HG03378 (cell line): ENCODE data around the gene SP100.
A peak's percentile ranks its signal among the peaks of the same experiment; 100 is the strongest.
"Not testable (repeated sequence)": the region's sequence is repeated elsewhere in the genome, so short reads cannot be mapped to it uniquely, and the experiment has no call there.

Source experiments
- ATAC-seq: cut with Tn5 transposase; IDR thresholded peaks from one replicate; pipeline ENCODE4 v1.9.1; 2021; ENCODE audit warnings: mild to moderate bottlenecking, moderate library complexity; ENCODE audit not compliant: unreplicated experiment

SP100 gene

DNA sequence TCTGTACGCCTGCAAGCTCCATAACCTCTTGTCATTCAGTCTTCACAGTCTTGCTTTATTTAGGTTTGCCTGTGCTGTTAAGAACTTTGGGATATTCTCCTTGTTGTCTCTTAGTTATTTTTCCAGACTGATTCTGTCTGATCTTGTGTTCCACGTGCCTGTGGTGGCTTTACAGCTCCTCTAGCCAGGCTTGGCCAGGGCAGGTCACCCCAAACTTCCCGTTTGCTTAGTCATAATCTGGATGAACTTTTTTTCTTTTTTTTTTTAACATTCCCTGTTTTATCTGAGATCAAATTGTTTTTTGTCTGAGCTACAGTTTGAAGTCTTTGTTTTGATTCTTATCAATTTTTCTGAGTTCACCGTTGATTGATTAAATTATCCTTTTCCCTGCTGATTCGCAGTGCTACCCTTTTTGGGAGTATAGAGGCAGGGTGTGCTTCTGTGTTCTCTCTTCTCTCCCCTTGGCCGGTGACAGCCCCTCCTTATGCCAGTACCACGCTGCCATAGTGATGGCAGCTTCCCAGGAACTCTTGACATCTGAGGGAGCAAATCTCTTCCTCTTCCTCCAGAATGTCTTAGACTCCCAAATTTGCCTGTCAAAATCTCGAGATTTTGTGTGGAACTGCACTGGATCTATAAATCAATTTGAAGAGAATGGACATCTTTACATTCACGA, 2.5 kb downstream of the SP100 start:
- no peak for ATAC-seq

DNA sequence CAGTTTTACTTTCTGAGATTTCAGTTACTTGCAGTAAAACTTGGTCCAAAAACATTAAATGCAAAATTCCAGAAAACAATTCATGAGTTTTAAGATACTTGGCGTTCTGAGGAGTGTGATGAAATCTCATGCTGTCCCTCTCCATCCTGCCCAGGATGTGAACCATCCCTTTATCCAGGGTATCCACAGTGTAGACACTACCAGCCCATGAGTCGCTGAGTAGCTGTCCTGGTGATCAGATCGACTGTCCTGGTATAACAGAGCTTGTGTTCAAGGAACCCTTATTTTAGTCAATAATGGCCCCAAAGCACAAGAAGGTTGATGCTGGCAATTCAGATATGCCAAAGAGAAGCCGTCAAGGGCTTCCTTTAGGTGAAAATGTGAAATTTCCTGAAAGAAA, 3.2 kb downstream of the SP100 start:
- no peak for ATAC-seq

DNA sequence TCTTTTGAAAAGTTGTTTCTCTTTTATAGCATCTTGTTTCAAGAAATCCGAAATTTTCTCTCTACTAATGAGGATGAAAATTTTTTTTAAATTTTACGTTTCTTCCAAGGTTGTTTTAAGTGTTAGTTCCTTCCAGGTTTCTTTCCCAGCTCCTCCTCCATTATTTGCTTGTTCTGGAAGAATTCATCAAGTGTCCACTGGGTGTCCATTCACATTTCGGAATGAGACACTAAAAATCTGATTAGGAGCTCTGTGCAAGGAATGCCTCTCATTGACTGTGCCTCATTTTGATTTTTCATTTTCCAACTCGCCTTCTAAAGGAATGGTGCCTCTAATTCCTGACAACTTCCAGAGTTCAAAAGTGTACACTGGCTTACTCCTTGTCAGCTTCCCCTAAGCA, 6.1 kb downstream of the SP100 start:
- no peak for ATAC-seq

DNA sequence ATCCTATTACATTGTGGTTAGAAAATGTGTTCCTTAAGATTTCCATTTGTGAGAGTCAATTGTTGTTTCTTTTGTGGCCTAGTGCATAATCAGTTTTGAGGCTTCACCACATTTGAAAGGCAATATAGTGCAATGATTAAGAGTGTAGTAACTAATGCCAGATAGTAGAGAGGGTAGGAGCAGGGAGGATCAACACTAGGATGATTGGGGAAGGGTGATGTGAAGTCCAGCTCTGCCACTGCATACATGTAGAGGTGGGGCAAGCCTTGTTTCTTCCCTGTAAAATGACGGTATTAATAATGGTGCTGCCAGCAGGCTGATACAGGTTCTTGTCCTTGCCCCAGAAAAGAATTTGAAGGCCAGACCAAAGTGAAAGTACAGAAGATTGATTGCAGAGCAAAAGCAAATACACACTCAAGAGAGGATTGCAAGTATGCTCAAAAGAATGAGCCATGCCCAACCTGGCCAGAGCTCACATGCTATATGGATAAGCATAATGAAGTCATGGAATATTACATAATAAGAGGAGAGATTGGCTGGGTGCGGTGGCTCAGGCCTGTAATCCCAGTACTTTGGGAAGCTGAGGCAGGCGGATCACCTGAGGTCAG, 8.0 kb downstream of the SP100 start:
- no peak for ATAC-seq

DNA sequence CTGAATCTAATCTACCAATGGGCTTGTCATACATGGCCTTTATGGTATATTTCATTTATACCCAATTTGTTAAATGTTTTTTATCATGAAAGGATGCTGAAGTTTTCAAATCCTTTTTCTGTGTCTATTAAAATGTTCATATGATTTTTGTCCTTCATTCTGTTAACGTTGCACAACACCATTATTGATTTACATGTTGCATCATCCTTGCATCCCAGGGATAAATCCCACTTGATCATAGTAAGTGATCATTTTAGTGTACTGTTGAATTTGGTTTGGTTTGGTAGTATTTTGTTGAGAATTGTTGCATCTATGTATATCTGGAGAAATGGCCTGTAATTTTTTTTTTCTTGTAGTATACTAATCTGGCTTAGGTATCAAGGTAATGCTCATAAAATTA, 9.4 kb downstream of the SP100 start:
- ATAC-seq = no peak

DNA sequence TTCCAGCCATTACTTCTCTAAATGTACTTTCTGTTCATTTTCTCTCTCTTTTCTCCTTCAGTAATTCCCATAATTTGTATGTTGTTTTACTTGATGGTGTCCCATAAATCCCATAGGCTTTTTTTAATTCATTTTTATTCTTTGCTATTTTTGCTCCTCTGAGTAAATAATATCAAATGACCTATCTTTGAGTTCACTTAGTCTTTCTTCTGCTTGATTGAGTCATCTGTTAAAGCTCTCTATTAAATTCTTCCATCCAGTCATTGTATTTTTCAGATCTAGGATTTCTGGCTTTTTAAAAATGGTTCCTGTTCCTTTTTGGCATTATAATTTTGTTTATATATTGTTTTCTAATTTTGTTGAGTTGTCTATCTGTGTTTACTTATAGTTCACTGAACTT, 13.5 kb downstream of the SP100 start:
- no peak for ATAC-seq

DNA sequence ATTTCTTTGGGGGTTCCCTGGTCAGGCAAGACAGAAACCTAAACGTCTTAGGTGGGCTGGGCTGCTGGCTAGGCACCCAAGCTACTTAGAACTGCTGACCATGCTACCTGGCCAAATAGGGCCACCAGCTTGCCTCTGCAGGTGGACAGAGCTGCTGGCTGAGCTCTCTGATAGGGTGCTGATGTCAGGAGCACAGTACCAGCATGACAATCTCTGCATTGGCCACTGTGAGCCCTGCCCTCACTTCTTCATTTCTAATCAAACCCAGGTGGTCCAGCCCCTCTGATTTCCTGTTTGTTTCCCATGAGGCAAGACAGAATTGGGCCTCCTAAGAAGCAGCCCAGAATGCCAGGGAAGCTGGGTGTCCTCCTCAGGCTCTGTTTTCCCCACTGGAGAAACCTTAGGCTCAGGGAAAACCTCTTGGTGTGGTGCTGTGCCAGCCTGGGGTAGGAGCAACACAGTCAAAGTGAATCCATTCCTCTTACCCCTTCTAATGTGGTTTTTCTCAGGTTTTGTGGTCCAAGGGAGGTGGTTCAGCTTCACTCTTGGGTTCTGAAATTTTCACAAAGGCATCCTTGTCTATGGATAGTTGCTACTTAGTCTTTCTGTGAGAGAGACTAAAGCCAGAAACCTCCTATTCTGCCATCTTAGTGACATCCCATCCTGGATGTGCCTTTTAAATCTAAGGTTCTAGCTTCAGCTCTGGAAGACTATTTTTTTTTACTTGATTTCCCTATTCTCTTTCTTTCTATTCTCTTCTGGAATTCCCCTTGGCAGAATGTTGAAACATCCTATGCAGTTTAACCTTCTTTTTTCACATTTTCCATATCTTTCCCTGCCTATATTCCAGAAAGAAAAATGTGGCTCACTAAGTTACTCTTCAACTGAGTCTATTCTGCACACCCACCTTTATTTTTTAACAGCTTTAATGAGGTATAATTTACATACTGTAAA, 15.2 kb downstream of the SP100 start:
- no peak for ATAC-seq

DNA sequence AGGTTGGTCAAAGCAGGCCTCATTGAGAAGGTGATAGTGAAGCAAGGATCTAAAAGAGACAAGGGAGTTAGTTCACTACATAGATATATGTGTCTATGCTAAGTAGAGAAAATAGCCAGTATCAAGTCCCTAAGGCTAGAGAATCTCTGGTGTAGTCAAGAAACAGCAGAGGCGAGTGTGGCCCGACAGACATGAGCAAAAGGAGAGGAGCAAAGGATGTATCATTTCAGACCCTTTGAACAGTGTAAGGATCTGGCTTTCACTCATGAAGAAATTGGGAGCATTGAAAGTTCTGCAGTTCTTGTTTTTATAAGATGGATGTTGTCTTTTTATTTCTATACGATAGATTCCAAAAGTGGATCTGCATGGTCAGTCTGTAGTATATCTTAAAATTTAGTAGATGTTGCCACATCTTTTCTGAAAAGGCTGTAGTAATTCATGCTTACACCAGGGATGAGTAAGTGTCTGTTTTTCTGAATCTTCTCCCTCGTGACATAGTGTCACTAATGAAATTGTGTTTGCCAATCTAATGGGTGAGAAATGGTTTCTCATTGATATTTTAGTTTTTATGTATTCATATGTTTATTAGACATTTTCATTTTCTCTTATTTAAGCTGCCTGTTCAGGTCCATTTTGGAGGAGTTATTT, 18.8 kb downstream of the SP100 start:
- ATAC-seq = no peak

DNA sequence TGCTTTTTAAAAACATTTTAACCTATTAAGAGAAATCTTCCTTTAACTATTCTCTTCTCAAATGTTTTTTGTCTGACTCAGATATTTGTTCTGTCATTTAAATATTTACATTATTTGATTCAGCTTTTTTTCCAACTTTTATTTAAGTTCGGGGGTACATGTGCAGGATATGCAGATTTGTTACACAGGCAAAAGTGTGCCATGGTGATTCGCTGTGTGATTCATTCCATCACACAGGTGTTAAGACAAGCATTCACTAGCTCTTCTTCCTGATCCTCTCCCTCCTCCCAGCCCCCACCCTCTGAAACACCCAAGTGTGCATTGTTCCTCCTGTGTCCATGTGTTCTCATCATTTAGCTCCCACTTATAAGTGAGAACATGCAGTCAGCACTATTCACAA, 19.4 kb downstream of the SP100 start:
- ATAC-seq = no peak

DNA sequence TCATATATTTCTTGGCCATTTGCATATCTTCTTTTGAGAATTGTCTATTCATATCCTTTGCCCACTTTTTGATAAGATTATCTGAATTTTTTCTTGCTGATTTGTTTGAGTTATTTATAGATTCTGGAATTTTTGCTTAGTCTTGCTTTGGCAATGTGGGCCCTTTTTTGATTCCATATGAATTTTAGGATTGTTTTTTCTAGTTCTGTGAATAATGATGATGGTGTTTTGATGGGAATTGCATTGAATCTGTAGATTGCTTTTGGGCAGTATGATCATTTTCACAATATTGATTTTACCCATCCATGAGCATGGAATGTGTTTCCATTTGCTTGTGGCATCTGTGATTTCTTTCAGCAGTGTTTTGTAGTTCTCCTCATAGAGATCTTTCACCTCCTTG, 23.1 kb downstream of the SP100 start:
- ATAC-seq = not testable (repeated sequence)

DNA sequence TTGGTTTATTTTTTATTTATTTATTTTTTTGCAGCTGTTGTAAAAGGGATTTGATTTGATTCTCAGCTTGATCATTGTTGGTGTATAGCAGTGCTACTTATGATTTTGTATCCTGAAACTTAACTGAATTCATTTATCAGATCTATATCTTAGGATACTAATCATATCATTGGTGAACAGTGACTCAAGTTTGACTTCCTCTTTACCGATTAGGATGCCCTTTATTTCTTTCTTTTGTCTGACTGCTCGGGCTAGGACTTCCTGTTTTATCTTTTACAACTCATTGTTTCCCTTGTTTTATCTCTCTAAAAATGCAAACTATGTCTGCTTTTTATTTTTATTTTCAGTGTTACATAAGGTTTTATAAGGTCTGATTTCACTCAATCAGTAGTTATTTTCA, 23.6 kb downstream of the SP100 start:
- peak; percentile 51 for ATAC-seq

DNA sequence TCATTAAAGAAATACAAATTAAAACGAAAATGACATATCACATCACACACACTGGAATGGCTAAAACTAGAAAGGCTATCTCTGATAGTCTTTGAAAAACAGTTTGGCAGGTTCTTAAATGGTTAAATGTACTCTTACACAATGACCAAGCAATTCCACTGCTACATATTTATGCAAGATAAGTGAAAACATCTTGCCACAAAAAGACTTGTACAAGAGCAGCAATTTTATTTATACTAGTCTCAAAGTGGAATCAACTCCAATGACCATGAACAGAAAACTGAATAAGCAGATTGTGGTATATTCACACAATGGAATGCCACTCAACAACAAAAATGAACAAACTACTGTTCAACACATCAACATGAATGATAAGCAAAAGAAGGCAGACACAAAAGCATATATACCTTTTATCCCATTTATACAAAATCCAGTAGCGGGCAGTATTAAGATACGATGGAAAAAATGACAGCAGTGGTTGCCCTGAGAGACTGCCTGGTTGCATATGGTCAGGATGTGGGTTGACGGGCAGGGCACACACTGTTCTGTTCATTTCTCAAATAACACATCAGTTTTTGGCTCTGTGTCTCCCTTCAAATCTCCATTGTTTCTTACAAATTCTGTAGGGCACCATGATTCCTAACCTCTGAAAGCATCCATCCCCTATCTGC, 25.4 kb downstream of the SP100 start:
- ATAC-seq = peak; percentile 58

DNA sequence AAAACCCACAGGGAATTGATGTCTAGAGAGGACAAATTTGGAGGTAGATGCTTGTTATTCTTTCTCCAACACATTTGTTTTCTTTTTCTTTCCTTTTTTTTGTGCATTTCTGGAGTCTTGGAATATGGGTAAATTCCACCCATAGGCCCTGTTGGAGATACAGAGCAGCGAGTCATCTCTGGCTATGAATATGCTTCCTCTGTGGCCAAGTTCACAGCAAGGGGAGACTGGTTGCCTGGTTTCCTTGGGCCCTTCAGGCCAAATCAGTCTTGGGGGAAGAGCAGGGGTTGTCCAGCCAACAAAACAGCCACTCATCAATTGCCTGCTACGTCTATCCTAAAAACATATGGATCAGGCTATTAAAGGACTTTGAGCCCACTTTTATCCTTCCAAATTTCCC, 27.5 kb downstream of the SP100 start:
- ATAC-seq = no peak

DNA sequence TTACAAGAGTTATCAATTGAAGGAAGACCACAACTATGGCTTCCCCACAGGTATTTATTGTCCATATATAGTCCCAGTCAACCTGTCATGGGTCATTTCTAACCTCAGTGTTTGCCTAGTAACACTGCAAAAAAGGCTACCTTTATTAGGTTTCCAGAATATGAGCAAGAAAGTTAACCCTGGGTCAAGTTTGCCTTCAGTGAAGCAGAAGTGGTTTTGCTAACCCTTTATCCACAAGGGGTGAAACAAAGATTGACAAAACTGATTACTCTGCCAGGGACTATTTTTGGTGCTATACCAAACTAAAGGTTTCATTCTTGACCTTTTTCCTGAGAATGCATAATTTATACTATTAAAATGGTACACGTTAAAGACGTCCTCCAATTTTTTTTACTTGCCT, 28.8 kb downstream of the SP100 start:
- peak; percentile 35 for ATAC-seq

DNA sequence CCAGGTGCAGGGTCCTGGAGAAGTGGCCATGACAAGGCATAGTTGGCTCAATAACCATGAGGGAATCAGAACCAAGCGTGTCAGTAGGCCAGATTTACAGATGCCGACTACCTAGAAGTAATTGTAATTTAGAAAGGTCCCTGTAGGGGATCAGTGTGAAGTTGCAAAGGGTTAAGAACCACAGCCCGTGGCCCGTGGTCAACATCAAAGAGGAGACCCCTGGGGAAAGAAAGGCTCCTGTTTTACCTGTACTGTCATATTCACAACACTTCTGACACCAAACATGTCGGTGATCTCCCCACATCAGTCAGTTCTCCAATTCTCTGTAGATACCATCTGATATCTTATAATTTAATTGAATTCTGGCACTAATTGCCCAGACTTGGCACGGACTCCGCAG, 31.0 kb downstream of the SP100 start:
- ATAC-seq = no peak

DNA sequence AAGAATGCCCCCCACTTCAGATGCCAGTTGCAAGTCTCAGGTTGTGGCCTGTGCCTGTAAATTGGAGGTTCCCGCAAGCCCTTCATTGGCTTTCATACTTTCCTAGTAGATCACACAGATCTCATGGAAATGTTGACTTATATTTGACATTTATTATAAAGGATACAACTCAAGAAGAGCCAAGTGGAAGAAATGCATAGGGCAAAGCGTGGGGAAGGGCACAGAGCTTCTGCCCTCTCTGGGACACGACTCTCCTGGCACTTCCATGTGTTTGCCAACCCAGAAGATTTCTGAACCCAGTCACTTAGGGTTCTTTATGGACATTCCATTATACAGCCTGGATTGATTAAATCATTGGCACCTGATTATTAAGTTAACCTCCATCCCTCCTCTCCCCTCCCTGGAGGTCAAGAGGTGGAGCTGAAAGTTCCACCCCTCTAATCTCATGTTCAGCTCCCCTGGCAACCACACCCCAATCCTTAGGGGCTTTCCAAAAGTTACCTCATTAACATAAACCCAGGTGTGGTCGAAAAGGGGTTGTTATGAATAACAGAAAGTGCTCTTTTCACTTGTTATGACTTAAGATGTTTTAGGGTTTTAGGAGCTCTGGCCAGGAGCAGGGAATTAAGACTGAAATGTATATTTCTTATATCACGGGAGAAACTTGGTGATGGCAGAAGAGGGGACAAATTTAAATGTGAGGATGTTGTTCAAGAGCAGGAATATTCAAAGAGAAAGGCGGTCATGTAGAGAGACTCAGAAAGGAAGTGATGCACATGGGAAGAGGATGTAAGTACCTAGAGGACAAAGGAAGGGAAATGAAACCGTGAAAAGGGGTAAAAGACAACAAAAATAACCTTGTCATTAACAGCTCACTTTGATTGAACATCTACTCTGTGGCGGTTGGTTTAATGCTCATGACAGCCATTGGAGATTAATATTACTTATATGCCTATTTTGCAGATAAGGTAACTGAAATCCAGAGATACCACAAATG, 31.8 kb downstream of the SP100 start:
- peak; percentile 75 for ATAC-seq

DNA sequence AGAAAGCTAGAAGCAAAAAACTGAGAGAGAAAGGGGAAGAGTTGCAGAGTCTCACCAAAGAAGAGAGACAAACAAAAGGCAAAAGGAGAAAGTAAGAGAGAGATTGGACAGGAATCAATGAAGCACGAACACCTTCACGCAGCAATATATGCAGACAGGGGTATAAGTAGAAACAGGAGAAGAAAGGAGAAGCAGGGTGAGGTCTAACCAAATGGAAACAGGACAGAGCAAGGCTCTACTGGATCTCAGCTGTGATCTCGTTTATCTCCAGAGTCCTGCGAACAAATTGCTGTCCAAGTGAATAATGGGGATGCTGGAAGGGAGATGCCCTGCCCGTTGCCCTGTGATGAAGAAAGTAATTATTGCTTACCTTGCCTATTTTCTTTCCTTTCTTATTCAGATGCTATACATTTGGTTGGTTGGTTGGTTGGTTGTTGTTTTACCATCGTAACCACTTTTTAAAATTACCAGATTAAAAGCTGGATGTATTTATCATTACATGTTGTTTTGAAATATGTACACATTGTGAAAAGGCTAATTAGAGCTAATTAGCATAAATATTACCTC, 34.0 kb downstream of the SP100 start:
- ATAC-seq = no peak

DNA sequence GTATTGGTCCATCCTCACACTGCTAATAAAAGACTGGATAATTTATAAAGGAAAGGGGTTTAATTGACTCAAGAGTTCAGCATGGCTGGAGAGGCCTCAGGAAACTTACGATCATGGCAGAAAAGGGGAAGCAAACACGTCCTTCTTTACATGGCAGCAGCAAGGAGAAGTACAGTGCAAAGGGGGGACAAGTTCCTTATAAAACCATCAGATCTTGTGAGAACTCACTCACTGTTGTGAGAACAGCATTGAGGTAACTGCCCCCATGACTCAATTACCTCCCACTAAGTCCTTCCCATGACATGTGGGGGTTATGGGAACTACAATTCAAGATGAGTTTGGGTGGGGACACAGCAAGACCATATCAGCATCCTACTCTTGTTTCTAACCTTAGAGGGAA, 37.0 kb downstream of the SP100 start:
- ATAC-seq = no peak

DNA sequence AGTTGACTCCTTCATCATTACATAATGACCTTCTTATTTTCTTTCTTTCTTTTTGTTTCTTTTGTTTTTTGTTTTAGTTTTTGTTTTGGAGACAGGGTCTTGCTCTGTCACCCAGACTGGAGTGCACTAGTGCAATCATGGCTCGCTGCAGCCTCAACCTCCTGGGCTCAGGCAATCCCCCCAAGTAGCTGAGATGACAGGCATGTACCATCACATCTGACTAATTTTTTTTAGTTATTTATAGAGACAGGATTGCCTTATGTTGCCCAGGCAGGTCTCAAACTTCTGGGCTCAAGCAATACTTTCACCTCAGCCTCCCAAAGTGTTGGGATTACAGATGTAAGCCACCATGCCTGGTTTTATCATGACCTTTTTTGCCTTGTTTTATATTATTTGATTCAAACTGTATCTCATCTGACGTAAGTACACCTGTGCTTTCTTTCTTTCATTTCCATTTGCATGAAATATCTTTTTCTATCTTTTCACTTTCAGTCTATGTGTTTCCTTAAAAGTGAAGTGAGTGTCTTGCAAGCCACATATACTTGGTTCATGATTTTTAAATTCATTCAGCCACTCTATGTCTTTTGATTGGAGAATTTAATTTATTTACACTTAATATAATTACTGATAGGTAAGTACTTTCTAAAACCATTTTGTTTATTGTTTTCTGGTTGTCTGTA, 39.1 kb downstream of the SP100 start:
- no peak for ATAC-seq
